Measurements from ENCODE around the gene GMEB2.

GRCh38 chr20:63596423-63596822, 30.5 kb downstream of the GMEB2 start:
- TF ChIP-seq NFRKB (IDR thresholded peaks at IDR 0.05) (no peak), CTBP1 (IDR thresholded peaks at IDR 0.05; ENCODE audit: borderline replicate concordance) (no peak), ELF4 (IDR thresholded peaks at IDR 0.05) (no peak), HDGF (IDR thresholded peaks at IDR 0.05; ENCODE audit: borderline replicate concordance) (no peak)
